Measurements from ENCODE around the gene ING5.
"Not testable (repeated sequence)": the region's sequence is repeated elsewhere in the genome, so short reads cannot be mapped to it uniquely, and the experiment has no call there.

ING5 gene

DNA sequence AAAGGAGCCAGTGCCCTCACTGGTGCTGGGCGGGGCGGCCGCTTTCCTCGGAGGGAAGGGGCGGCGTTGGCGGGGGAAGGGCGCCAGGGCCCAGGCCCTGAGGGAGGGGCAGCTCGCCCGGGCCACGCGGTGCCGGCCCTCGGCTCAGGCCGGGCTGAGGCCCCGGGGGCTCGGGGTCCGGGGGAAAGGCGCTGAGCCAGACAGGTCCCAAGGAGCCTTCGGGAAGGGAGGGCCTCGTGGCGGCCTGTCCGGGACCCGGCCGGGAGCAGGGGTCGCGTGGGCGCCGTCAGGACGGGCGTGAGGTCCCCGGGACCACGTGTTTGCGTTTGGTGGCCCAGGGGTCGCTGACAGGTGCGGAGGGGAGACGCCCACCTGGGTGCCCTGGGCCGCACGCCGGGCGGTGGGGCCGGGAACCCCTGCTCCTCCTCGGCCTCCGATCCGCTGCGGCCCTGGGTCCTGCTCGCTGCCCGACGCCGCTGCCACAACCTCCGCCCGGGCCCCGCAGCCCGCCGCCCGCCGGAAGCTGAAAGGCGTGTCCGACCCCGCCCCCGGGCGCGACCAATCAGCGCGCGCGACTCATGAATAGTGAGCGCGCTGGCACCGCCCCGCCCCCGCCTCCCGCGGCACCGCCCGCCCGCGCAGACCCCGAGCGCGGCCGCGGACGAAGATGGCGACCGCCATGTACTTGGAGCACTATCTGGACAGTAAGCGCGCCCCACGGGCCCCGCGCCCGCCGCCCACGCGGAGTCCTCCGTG, at the start of gene ING5:
Gene ING5 (plus strand): TSS at position 641 of the 756 bp plus-strand sequence. CDS start 27 bp downstream, at position 668.
- peak; percentile 94 for DNase-seq

DNA sequence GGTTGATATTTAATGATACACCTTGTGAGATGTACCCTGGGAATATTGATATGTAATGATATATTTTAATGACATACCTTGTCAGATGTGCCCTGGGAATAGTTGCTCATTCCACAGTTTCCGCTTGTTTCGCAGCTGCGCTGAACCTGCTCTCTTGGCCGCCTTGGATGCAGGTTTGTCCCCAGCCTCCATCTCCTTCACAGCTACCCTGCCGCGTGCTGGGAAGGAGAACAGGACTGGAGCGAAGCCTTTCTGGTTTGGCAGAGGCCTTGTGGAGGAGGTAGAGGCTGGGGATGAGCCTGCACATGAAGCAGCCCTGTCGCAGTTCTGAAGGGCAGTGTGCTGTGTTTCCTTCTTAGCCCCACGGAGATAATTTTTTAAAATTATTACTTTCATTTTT, 49.7 kb upstream of the ING5 start:
- DNase-seq, result no peak

DNA sequence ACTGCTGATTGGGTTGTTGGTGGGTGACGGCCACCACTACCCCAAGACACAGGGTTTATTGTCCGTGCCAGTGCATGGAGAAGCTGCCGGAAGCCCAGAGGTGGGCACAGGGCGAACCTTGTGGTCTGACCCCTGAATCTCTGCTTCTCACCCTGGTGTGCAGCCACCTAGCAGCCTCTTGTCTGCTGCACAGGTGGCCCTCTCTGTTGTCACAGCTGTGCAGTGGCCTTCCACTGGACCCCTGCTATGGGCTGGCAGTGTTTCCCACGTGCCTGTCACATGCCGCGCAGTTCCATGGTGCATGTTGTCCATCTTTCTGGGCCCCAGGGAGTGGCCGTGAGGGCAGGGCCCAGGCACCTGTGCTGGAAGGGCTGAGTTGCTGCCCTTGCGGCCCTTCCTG, 49.1 kb upstream of the ING5 start:
- DNase-seq, result no peak

DNA sequence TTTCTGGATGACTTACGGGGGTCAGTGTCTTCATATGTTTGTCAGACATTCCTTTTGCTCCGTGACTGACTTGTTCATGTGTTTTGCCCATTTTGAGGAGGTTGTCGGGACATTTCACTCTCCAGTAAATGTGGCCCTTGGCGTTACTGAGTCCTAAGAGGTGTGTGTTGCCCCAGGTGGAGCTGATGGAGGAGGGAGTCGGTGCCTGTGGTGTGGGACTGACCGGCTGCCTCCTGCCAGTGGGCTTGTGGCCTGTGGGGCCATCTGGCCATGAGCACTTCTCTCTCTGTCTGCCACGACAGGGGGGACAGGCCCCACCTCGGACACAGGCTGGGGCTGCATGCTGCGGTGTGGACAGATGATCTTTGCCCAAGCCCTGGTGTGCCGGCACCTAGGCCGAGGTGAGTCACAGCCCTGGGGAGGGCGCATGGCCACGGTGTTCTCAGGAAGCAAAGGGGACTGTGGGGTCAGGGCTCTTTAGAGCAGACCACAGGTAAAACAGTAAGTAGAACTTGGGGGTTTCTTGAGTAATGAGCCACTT, 48.6 kb upstream of the ING5 start:
- no peak for DNase-seq

DNA sequence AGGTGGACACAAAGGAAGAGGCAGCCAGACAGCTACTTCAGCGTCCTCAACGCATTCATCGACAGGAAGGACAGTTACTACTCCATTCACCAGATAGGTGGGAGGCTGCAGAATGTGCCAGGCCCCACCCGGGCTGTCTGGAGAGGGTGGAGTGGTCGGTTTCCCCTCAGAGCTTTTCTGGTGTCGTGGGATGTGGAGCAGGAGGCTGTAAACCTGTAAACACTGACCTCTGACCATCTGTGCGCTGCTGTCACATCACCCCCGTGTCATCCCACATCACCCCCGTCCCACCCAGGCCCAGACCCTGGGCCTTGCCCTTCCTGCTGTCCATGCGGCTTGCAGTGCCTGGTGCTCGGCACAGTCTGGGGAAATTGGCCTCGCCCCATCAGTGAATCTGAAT, 47.3 kb upstream of the ING5 start:
- no peak for DNase-seq

DNA sequence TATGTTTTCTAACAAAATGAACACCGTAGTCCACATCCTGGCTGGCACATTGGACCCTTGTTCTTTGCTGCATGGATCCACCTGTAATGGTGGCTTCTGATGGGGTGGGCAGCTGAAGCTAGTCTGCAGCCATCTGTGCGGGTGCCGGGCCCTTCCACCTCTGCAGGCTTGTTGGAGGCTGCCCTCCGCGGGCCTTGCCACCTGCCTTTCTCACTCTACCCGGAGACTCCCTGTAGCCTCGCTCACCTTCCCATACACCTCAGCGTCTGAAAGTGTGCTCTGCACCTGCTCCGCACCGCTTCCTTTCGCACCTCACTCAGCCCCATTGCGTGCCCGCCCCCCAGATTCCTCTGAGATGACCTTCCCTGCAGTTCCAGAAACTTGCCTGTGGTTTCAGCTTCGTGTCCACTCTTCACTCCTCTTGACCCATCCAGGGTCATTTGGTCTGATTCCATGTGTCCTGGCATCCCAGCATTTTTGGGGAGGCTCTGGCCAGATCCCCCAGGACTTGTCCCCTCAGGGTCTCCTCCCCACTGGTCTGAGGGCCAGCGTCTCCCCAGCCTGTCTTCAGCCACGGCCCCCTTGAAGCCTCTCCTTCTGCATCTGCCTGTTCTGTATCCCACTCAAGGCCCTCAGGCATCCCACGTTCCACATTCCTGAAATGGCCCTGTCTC, 46.2 kb upstream of the ING5 start:
- no peak for DNase-seq

DNA sequence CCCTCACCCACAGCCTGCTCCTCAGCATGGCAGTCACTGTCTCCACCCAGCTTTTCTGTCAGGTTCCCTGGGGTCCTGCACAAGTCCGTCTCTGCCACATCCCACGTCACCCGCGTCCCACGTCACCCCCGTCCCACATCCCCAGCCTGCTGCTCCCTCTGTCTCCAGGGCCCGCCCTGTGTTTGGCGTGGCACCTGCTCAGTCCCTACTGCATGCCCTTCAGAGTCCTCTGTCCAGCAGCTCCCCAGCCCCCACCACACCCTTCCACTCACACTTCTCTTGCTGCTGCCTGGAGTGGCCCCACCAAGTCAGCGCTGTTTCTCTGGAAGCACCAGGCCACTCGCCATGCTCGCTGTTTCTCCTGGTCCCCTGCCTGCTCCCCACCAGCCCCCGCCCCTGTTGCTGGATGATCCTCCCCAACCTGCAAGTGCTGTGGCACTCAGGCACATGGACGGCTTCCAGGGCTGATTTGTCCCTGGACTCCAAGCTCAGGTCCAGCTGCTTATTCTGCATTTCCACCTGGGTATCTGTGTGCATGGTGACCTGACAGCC, 45.6 kb upstream of the ING5 start:
- DNase-seq, result no peak

DNA sequence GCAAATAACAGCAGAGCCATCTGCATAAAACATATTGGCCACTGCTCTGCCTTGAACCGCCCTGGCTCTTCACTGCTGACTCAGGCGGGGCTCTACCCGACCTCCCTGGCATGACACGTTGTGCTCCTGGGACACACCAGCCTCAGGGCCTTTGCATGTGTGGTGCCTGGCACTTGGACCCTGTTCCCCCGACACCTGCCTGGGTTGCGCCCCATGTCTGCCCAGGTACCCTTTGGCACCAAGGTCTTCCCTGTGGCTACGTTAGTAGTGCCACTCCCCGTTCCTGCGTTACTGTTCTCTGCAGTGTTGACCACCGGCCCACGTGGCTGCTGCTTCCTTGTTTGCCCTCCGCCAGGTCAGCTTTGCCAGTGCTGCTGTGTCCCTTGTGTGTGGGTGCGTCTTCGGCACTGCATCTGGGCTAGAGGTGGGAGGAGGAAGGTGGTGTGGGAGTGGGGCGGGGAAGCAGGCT, 44.0 kb upstream of the ING5 start:
- DNase-seq, result no peak

DNA sequence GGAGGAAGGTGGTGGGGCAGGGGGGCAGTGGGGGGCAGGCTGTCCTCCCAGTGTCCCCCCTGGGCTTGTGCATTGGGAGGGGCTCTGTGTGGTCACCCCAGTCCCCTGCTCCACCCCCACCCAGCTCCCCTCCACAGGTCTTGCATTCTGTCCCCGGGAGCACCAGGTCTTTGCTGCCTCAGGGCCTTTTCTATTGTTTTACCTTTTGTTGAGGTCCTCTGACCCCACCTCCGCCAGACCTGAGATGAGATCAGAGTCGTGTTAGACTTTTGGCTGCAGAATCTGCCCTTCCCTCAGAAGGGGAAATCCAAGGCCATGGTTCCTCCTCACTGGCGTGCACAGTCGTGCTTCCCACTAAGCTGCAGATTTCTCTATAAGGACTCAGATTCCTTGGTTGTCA, 43.5 kb upstream of the ING5 start:
- no peak for DNase-seq

DNA sequence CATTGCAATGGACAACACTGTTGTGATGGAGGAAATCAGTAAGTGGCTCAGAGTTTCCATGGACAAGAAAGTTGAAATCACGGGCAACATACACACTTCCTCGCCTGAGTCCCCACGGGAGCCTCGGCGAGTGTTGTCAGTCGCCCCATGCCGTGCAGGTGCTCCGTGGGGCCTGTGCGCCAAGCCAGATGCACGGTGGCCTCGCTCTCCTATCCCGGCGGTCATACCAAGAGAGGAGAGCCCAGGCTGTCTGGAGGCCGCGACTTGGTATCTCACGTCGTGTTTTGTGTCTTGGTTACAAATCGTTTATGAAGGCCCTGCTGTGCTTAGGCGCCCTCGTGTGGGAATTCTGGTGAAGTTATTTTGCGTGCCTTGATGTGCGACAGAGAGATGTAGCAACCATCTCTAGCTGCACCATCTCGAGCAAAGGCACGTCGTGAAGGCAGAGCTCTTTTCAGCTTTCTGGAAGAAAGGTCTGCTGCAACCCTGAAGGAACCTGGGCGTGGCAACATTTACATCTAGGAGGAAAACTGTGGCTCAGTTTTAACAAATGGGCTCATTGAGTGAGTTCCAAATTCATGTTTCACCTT, 42.6 kb upstream of the ING5 start:
- DNase-seq, result peak; percentile 68

DNA sequence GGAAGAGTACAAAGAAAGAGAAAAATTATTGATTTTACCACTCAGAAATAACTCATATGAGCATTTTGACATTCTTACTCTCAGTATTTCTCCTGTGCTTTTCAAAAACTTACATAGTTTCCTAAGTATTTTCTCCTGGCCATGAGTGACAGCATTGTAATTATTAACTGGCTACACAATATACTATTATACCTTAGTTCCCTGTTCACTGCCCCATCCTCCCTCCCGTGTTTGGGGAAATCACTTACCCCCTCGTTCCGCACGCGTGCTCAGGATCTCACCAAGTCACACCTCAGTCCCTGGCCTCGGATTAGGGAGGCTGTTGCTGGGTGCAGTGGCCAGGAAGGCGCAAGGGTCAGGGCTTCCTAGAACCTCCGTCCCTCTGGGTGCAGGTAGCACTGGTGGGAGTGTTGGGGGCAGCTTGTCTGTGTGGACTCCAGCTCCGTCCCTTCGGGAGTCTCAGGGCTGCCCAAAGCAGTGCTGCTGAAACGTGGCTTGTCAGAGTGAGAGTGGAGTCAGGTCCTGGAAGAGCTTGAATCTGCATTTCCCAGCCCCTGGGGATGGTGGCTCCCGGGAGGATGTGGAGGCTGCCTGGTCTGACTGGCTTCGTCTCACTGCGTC, 41.1 kb upstream of the ING5 start:
- DNase-seq, result no peak

DNA sequence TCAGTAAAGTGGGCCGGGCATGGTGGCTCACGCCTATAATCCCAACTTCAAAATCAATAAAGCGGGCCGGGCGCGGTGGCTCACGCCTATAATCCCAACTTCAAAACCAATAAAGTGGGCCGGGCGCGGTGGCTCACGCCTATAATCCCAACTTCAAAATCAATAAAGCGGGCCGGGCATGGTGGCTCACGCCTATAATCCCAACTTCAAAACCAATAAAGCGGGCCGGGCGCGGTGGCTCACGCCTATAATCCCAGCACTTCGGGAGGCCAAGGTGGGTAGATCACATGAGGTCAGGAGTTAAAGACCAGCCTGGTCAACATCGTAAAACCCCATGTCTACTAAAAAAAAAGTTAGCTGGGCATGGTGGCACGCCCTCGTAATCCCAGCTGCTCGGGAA, 39.1 kb upstream of the ING5 start:
- not testable (repeated sequence) for DNase-seq

DNA sequence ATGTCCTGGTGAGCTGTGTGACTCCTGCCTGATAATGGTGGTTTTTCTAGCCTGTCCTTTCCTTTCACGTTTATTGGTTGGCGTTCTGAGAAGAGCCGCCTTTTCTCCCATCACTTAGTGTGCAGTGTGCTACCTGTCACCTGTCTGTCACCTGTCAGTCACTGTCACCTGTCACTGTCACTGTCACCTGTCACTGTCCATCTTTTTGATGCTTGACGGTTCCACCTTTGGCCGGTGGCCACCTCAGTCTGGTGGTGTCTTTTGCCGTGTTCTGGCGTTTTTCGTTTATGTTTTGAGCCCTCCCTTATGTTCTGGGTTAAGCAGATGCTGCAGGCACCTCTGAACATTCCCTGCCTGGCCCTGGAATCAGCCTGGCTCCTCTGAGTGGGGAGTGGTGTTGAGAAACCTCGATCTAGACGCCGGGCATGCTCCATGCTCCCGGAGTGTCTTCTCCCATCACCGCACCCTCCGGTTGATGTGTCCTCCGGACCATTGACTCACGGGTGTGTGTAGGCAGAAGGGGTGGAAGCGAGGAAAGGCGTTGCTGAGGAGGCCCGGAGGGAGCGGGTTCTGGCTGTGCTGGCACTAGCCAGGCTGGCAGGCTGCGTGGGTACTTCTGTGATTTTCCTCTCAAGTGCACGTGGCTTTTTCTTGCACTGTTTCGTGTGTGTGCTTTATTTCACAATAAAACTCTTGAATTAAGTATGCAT, 36.0 kb upstream of the ING5 start:
- DNase-seq, result no peak

DNA sequence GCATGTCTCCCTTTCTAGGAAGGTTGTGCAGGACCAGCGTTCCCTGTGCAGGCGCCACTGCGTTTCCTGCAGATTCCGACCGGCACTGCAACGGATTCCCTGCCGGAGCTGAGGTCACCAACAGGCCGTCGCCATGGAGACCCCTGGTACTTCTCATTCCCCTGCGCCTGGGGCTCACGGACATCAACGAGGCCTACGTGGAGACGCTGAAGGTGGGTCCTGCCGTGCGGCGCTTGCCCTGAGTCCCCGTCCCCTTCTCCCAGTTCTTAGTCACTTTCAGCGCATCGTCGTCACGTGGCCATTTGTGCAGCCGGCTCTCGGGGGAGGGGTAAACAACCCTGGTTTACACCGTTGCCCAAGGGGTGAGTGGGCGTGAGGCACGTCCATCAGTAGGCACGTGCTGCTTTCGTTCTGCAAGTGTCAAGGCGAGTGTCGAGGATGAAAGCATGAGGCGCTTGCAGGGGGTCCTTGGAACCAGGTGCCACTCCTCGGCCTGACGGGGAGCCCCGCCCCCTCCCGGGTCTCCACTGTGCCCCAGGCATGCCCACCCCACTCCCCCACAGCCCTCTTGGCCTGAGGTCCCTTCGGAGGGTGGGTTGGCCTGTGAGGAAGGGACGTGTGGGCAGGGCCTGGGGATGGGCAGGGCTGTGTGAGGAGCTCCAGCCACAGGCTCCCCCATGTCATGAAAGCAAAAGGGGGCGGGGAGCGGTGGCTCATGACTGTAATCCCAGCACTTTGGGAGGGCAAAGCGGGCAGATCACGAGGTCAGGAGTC, 35.0 kb upstream of the ING5 start:
- DNase-seq, result peak; percentile 18

DNA sequence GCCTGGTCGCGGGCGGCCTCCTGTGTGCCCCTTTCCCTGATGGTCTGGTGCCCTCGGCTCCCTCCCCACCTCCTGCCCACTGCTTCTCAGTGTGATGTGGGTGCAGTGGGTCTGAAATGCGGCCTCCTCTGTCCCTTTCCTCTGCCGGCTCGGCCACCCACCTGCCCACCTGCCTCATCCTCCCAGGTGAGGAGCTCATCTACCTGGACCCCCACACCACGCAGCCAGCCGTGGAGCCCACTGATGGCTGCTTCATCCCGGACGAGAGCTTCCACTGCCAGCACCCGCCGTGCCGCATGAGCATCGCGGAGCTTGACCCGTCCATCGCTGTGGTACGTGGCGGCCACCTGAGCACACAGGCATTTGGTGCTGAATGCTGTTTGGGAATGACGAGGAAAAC, 33.5 kb upstream of the ING5 start:
- DNase-seq, result no peak

DNA sequence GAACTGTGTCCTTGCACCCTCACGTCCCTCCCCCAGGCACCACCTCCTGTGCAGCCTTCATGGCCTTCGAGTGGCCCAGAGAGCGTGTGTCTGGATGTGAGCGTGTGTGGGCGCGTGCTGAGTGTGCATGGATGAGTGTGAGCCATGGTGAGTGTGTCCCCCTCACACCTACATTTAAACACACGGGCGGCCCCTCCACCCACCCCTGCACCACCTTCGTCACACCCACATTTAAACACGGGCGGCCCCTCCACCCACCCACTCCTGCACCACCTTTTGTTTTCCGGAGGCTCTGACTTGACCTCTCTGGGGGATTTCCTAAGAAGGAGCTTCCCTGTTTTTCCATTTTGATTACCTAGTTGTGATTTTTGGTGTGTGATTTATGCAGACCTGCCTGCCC, 33.0 kb upstream of the ING5 start:
- DNase-seq, result no peak

DNA sequence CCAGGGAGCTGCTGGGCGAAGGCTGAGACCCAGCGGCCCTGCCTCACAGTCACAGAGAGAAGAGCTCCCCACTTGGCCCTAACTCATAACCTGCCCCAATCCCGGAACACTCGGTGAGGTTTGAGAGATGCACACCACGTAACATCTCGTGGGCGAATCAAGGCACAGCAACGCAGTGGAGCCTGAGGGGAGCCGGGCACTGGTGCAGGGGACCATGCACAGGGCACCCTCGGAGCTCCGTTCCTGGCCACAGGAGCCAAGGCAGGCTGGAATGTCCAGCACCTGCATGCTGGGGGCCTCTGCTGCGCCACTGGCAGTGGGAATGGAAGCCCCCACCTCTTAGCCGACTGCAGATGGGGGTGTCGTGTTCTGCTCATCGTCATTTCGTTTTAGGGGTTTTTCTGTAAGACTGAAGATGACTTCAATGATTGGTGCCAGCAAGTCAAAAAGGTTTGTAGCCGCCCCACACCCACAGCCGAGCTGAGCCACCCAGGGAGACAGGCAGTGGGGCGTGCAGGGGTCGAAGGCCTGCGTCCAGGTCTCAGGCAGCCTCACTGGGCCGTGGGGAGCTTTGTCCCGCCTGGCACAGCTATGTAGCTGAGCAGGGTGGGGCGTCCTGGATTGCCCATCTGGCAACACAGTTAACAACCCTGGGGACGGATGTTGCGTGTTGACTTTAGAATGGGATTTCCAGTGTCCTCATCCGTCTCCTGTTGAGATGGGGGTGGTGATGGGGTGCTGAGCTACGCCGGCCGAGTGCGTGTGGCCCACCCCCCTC, 31.3 kb upstream of the ING5 start:
- DNase-seq, result no peak

DNA sequence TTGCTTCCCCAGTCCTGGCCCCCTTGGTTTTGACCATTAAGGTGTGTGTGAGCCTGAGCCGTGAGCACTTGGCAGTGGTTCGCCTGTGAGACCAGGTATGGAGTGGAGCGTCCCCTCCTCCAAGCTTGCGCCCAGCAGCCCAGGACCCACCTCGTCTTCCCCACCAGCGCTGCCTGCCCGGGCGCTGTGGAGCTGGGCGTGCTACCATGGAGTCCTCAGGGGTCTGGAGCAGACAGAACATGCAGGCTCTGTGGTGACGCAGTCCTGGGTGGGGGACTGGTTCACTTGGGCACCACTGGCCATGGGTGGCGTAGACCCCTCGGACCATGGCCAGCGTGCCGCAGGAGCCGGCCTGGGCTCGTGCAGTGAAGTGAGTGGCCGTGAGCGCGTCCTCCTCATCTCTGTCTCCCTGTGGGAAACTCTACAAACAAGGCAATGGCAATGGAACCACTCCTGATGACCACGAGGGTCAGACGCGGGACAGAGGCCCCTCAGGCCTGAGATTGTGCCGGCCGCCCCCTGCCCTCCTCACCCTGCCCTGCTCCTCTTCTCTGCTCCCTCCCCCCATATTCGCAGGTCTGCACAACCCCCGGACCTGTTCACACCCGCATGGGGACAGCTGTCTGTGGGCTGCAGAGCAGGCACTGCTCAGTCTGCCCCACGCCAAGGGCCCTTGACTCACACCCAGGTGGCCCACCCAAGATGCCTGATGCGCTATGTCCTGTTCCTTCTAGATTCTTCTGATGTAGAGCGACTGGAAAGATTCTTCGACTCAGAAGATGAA, 30.2 kb upstream of the ING5 start:
- DNase-seq, result no peak

DNA sequence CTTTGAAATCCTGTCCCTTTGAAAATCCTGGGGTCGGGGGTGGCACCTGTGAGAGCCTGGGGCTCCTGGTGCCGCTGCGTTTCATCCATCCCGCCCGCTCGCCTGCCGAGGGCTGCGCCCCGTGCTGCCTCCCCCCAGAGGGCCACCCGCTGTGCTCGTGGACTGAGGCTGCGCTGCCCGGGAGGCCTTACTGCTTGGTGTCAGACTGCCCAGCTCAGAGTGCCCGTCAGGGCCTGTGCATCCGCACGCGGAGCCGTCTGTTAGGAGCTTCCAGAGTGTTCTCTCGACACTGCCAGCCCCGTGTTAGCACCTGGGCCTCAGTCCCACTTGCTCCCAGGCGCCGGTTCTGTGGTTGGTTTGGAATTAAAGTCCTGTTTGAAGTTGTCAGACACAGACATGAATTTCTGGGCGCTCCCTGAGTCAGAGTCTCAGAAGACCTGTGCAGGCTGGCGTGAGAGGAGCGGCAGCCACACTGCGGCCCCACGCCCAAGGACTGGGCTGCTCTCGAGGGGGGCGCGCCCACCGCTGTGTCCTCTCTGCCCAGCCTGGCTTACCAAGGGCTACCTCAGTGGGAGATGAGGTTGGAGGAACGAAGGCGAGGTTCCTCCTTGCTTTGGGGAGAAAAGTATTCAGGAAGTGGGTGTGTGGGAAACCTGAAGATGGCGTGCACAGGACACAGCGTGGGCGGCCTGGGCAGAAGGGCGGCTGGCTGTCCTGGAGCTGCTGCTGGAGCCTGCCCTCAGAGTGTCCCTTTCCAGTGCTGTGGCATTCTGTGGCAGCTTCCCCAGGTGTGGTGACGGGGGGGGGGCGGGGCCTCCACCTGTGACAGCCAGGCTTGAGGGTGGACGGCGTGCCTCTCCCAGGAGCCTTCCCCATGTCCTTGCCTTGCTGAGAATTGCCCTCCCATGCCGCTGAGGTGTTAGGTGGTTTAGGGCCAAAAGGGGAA, 29.3 kb upstream of the ING5 start:
- no peak for DNase-seq

Measured in fibroblast of skin of right biceps (primary cell).